ENCODE measurements around the gene RNASE13. TPM values are rescaled to one million over a fixed set of nuclear protein-coding genes. Genes with fewer than 3 reads are reported as not detected.

The RNASE13 gene
- total RNA-seq, 1 experiment from 2014 or later = not detected

DNA sequence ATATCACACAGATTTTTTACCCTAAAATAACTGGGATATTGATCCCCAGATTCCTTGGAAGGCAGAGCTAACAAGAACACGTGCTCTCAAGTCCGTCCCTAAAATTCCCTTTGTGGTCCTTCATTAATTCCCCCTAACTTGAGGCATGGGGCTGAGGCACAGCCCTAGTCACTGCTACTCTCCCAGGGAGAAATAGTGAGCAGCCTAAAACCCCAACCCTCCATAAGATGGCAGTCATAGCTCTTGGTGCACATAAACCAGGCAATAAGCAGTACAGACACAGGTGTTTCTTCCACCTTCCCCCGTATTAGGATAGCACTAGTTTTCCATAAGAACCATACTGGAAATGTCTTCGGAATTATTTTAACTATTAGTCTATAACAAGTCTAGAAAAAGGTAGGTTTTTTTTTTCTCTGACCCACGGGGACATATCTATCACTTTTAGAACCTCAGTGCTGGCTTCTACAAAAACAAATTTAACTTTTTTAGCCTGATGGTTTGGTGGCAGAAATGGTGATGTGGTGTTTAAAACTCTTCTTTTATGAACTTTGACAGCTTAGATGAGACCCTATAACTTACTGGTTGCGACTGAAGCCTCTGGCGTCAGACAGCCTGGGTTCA, 32.4 kb upstream of the RNASE13 start:
- Mint-ChIP-seq H3K4me3 (no peak overlapping the region), H3K36me3 (no peaks in the 10 kb centered on the region), H3K27me3 (ENCODE audit: low read depth) (peaks cover 6% of the 10 kb centered on the region; the same call in 1 of the 2 replicates), H3K27ac (no peak overlapping the region), H3K9me3 (no peaks in the 10 kb centered on the region), H3K4me1 (peaks cover 21% of the 10 kb centered on the region)
- CTCF ChIA-PET = interaction anchor here (0.7 to 5.9 kb wide), 14 partner anchors 15 to 422 kb away, joined by 3 to 142 read pairs (median 5); partner anchors contain the start of genes SLC39A2, TMEM253 and ZNF219
- no peak for DNase-seq (ENCODE audit: low spot score)
- no peak for ATAC-seq
- TF ChIP-seq TP53 (CRISPR knock-in tag; IDR thresholded peaks at IDR 0.05) (no peak), ZNF263 (CRISPR knock-in tag; IDR thresholded peaks at IDR 0.05; ENCODE audit: low read depth) (no peak), ZBTB21 (CRISPR knock-in tag; IDR thresholded peaks at IDR 0.05; ENCODE audit: borderline replicate concordance) (no peak)
- TF ChIP-seq, protein P1, sequence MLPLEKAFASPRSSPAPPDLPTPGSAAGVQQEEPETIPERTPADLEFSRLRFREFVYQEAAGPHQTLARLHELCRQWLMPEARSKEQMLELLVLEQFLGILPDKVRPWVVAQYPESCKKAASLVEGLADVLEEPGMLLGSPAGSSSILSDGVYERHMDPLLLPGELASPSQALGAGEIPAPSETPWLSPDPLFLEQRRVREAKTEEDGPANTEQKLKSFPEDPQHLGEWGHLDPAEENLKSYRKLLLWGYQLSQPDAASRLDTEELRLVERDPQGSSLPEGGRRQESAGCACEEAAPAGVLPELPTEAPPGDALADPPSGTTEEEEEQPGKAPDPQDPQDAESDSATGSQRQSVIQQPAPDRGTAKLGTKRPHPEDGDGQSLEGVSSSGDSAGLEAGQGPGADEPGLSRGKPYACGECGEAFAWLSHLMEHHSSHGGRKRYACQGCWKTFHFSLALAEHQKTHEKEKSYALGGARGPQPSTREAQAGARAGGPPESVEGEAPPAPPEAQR (CRISPR knock-in tag; IDR thresholded peaks at IDR 0.05) = no peak
- TF ChIP-seq, protein P2, sequence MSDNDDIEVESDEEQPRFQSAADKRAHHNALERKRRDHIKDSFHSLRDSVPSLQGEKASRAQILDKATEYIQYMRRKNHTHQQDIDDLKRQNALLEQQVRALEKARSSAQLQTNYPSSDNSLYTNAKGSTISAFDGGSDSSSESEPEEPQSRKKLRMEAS (CRISPR knock-in tag; IDR thresholded peaks at IDR 0.05) = no peak
- TF ChIP-seq, protein P3, sequence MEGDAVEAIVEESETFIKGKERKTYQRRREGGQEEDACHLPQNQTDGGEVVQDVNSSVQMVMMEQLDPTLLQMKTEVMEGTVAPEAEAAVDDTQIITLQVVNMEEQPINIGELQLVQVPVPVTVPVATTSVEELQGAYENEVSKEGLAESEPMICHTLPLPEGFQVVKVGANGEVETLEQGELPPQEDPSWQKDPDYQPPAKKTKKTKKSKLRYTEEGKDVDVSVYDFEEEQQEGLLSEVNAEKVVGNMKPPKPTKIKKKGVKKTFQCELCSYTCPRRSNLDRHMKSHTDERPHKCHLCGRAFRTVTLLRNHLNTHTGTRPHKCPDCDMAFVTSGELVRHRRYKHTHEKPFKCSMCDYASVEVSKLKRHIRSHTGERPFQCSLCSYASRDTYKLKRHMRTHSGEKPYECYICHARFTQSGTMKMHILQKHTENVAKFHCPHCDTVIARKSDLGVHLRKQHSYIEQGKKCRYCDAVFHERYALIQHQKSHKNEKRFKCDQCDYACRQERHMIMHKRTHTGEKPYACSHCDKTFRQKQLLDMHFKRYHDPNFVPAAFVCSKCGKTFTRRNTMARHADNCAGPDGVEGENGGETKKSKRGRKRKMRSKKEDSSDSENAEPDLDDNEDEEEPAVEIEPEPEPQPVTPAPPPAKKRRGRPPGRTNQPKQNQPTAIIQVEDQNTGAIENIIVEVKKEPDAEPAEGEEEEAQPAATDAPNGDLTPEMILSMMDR (IDR thresholded peaks at IDR 0.05) = no peak
- POLR2A ChIA-PET = no interaction called here

DNA sequence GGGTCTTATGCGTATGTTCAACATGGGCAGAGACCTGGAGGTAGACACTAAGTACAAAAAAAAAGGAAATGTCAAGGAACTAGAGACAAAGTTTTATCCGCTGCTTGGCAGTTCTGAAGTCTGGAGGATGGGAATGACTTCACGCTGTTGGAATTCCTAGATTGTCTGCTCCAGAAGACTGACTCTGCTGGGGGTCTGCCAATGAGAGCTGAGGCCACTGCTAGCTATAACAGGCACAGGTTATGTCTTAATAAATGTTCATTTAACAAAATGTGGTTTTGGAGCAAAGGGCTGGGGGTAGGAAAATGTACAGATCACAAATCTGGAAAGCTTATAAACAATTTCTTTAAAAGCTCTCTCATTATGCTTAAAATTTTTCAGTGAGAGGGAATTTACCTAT, 28.9 kb upstream of the RNASE13 start:
- Mint-ChIP-seq H3K9me3 (no peaks in the 10 kb centered on the region), H3K36me3 (no peaks in the 10 kb centered on the region), H3K27ac (no peak overlapping the region), H3K27me3 (ENCODE audit: low read depth) (peaks cover 6% of the 10 kb centered on the region; the same call in 1 of the 2 replicates), H3K4me1 (peaks cover 13% of the 10 kb centered on the region), H3K4me3 (no peak overlapping the region)
- CTCF ChIA-PET = interaction anchor here (0.6 to 5.9 kb wide), 5 partner anchors 22 to 49 kb away, joined by 3 to 142 read pairs (median 7); partner anchors contain the start of gene ZNF219
- POLR2A ChIA-PET = interaction anchor here (0.7 kb wide), 1 partner anchor 297 kb away, joined by 3 read pairs; no protein-coding TSS in a partner anchor
- TF ChIP-seq CBFB (CRISPR knock-in tag; IDR thresholded peaks at IDR 0.05; ENCODE audit: low read depth) (no peak), ETV6 (CRISPR knock-in tag; IDR thresholded peaks at IDR 0.05) (no peak), ZNF423 (CRISPR knock-in tag; IDR thresholded peaks at IDR 0.05) (no peak), ESRRA (CRISPR knock-in tag; IDR thresholded peaks at IDR 0.05; ENCODE audit: borderline replicate concordance) (no peak), ZNF232 (CRISPR knock-in tag; IDR thresholded peaks at IDR 0.05) (no peak), CREB1 (CRISPR knock-in tag; IDR thresholded peaks at IDR 0.05) (no peak), SMAD3 (CRISPR knock-in tag; IDR thresholded peaks at IDR 0.05; ENCODE audit: borderline replicate concordance) (no peak), FOXP1 (CRISPR knock-in tag; IDR thresholded peaks at IDR 0.05; ENCODE audit: borderline replicate concordance) (no peak)
- TF ChIP-seq, protein P4, sequence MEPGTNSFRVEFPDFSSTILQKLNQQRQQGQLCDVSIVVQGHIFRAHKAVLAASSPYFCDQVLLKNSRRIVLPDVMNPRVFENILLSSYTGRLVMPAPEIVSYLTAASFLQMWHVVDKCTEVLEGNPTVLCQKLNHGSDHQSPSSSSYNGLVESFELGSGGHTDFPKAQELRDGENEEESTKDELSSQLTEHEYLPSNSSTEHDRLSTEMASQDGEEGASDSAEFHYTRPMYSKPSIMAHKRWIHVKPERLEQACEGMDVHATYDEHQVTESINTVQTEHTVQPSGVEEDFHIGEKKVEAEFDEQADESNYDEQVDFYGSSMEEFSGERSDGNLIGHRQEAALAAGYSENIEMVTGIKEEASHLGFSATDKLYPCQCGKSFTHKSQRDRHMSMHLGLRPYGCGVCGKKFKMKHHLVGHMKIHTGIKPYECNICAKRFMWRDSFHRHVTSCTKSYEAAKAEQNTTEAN (CRISPR knock-in tag; IDR thresholded peaks at IDR 0.05) = no peak
- TF ChIP-seq, protein P5, sequence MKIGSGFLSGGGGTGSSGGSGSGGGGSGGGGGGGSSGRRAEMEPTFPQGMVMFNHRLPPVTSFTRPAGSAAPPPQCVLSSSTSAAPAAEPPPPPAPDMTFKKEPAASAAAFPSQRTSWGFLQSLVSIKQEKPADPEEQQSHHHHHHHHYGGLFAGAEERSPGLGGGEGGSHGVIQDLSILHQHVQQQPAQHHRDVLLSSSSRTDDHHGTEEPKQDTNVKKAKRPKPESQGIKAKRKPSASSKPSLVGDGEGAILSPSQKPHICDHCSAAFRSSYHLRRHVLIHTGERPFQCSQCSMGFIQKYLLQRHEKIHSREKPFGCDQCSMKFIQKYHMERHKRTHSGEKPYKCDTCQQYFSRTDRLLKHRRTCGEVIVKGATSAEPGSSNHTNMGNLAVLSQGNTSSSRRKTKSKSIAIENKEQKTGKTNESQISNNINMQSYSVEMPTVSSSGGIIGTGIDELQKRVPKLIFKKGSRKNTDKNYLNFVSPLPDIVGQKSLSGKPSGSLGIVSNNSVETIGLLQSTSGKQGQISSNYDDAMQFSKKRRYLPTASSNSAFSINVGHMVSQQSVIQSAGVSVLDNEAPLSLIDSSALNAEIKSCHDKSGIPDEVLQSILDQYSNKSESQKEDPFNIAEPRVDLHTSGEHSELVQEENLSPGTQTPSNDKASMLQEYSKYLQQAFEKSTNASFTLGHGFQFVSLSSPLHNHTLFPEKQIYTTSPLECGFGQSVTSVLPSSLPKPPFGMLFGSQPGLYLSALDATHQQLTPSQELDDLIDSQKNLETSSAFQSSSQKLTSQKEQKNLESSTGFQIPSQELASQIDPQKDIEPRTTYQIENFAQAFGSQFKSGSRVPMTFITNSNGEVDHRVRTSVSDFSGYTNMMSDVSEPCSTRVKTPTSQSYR (CRISPR knock-in tag; IDR thresholded peaks at IDR 0.05) = no peak
- TF ChIP-seq, protein P6, sequence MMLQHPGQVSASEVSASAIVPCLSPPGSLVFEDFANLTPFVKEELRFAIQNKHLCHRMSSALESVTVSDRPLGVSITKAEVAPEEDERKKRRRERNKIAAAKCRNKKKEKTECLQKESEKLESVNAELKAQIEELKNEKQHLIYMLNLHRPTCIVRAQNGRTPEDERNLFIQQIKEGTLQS (CRISPR knock-in tag; conservative IDR thresholded peaks at IDR 0.05) = no peak
- TF ChIP-seq, protein P7, sequence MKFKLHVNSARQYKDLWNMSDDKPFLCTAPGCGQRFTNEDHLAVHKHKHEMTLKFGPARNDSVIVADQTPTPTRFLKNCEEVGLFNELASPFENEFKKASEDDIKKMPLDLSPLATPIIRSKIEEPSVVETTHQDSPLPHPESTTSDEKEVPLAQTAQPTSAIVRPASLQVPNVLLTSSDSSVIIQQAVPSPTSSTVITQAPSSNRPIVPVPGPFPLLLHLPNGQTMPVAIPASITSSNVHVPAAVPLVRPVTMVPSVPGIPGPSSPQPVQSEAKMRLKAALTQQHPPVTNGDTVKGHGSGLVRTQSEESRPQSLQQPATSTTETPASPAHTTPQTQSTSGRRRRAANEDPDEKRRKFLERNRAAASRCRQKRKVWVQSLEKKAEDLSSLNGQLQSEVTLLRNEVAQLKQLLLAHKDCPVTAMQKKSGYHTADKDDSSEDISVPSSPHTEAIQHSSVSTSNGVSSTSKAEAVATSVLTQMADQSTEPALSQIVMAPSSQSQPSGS (CRISPR knock-in tag; IDR thresholded peaks at IDR 0.05; ENCODE audit: borderline replicate concordance, low read depth) = no peak
- ATAC-seq = no peak
- no peak for DNase-seq (ENCODE audit: low spot score)
